NCI-H2227 treated with DMSO at 0.1 percent for 48 hours (cell line): ENCODE results near the gene LRBA.
A peak's percentile ranks its signal among the peaks of the same experiment; 100 is the strongest.

Experiments used
- DNase-seq: peaks from one replicate; lab custom pipeline; 2025; lab: John Stamatoyannopoulos, UW

Gene LRBA

DNA sequence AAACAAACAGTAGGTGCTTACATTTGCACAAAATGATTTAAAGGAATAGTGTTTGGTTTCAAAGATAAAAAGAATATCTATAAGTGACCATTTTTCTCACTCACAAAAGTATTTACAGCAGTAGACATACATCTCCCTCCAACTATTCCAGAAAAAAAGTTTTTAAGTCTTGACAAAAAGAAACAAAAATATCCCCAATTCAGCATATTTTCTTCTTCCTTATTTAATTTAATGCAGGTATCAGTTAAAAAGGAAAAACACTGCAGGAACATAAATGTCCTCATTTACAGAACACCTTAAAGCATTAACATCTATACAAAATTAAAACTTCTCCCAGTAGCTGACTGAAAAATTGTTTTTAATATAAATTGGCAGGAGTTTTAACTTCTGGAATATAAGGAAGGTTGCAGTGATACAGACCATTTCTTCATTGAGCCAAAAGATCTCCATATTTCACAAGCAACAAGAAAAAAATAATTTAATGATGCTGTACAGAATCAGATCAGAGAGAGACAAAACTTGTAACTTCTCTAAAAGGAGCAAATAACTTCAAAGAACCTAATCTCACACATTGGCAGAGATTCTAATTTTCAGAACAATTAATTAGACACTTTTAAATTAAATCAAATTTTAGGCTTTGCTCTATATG lies 428.8 kb downstream of the LRBA start:
- no peak for DNase-seq

DNA sequence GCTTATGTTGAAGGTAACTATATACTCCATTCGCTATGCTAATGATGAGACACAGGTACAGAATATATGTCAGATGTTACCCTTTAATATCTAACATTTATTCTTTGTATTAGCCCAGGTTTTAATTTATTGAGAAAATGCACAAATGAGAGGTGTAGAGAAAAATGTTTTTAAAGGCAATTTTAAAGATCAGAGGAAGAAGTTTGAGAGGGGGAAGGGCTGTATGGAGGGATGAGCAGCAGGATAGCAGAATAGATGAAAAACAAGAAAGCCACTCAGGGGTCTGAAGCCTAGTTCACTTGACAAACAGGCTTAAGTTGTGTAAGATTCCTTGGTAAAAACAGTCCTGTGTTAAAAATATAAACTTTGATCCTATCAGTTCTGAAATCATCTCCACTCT lies 429.5 kb downstream of the LRBA start:
- no peak for DNase-seq

DNA sequence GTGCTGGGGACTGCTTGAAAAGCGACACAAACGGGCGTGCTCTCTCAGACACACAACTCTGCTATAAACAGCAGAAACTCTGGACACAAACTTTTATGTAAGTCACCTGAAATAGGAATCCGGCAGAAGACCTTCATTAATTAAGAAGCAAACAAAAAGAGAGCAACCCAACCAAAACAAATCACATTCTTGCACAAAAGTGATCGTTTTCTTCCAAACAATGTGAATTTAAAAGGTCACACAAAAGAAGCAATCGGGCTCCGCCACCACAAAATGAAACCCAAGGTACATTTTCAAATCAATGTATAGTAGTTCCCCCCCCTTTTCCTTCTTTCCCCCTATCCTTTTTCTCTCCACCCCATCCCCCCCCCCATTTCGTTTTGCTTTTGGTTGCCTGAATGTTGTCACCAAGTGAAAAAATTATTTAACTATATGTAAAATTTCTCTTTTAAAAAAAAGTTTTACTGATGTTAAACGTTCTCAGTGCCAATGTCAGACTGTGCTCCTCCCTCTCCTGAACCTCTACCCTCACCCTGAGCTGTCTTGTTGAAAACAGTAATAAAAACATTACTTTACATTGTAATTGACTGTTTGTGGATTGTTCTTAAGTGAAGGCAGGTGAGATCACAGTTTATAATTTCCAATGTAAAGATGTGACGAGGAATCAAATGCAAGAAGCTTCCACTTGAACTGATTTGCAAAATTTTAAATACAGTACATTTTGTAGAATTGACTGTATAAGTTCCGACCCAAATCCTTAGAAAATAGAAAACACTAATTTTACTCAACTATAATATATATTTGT lies 430.8 kb downstream of the LRBA start:
- DNase-seq = no peak

DNA sequence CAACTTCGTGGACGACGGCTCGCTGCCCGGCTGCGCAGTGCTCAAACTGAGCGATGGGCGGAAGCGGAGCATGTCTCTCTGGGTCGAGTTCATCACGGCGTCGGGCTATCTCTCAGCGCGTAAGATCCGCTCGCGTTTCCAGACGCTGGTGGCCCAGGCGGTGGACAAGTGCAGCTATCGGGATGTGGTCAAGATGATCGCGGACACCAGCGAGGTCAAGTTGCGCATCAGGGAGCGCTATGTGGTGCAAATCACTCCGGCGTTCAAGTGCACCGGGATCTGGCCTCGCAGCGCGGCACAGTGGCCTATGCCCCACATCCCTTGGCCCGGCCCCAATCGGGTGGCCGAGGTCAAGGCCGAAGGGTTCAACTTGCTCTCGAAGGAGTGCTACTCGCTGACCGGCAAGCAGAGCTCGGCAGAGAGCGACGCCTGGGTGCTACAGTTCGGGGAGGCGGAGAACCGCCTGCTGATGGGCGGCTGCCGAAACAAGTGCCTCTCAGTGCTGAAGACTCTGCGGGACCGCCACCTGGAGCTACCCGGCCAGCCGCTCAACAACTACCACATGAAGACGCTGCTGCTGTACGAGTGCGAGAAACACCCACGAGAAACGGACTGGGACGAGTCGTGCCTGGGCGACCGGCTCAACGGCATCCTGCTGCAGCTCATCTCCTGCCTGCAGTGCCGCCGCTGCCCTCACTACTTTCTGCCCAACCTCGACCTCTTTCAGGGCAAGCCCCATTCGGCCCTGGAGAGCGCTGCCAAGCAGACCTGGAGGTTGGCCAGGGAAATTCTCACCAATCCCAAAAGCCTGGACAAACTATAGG lies 431.6 kb downstream of the LRBA start:
- DNase-seq = no peak

DNA sequence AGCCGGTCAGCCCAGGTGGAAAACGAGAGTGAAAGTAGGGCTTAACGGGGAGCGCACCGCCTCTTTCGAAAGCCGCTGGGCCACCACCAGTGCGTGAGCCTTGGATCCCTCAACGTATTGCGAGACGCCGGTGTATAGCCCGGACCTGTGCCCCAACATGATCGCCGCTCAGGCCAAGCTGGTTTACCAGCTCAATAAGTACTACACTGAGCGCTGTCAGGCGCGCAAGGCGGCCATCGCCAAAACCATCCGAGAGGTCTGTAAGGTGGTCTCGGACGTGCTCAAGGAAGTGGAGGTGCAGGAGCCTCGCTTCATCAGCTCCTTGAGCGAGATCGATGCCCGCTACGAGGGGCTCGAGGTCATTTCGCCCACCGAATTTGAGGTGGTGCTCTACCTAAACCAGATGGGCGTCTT lies 432.2 kb downstream of the LRBA start:
- DNase-seq = no peak

DNA sequence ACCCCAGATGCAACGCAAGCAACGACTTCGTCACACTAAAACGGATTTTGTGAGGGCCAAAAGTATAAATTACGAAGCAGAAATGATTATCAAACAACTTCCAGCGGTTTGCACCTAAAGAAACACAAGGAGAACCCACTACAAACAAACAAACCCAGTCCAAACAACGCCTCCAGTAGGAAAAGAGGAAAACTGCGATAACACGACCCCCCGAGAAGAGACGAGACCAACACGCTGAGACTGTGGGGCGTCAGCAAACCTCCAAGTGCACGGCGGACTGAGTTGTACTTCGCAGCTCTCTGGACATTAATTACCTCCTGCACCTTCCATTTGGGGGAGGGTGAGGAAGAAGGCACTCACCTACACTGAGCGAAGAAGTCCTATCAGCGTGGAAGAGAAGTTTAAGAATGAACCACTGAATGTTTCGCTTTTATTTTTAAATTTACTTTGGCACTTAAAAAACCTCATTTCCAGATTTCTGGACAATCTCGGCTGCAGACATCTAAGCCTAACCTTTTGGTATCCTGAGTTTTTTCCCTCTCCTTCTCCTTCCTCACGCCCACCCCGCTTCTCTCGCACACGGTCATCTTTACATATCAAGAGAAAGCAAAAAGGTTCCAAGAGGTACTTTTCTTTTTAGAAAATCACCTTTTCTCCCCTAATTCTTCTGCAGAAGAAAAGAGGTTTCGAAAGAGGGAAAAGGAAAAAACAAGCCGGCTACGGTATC lies 432.8 kb downstream of the LRBA start, which contains the start of gene MAB21L2:
Gene MAB21L2 (plus strand): TSS at position 6 of the 727 bp plus-strand sequence. CDS start 879 bp downstream, outside the sequence.
- no peak for DNase-seq

DNA sequence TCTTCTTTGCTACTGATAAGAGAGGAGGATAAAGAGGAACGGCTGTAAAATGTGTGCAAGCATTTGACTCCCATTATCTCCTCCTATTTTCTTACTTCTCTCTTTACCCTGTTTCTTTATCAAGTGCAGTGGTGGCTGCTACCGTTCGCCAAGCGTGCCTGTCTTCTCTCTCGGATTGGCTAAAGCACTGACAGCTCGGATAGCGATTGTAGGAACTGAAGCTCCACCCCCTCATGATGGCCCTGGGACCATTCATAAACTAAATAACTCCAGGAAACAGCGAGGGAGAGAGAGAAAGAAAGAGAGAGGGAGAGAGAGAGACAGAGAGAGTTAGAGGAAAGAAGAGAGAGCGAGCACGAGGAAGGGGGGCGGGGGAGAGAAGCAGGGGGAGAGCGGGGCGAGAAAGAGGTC lies 433.4 kb downstream of the LRBA start:
- no peak for DNase-seq

DNA sequence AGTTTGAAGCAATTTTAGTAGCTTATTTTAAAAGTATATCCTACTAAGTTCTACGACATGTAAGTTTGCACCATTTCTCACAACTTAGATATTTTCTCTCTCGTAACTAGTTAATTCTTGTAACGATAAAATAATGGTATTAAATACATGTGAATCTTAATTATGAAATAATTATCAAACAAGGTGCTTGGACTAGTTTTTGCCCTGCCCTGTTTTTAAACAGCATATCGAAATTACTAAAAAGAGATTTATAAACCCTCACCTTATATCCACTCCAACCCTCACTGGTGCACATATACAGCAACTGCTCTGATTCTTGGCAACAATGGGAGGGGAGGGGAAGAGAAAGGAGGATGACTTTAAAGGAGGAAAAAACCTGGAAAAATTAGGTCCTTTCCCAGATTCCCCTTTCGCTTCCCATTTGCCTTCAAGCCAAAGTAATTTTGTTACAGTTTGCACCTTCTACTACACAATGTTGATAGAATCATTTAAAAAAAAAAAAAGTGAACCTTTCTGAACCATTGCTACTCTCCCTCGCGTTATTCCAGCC lies 434.0 kb downstream of the LRBA start:
- DNase-seq = no peak

DNA sequence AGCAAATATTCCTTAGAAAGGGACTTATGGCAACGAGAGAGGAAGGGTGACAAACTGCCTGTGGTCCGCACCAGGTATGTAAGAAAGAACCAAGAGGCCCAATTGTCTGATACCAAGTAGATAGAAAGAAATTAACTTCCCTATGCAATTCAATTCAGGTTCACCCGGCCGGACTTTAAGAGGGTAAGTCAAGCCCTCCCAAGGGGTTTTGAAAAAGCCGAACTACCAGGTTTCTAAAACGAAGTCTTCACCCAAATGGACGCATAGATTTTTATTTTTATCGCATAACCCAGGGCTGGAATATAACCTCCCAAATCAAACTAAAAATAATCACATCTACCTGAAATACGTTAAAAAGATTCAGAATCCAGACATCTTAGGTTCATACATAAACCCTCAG lies 434.8 kb downstream of the LRBA start:
- no peak for DNase-seq

DNA sequence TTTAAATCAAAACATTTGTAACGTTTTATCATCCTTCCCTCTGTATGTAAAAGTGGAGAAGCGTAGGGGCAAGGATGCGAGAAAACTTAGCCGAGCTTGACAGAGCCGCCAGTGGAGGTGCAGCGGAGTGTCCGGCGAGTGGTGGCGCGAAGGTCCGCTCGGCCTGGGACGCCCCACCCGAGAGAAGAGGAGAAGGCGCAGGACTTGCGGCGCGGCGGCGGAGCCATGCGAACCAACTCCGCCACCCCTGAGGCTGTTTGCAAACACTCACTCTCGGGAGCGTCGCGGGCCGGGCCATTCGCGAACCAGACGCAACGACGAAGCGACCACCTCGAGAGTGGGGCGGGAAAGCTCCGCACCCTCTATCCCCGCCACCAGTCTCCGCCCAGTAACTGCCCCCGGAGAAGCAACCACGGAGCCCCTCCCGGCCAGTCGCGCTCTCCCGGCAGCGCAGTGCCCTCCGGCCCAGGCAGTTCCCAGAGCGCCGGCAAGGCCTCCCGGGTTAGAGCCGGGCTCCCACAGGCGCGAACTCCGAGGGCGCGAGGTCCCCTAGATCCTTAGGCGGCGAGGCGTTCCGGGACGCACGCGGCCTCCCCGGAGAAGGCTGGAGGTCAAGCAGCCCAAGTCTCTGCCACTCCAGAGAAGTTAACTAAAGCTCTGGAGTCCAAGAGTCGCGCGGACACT lies 435.4 kb downstream of the LRBA start:
- no peak for DNase-seq

DNA sequence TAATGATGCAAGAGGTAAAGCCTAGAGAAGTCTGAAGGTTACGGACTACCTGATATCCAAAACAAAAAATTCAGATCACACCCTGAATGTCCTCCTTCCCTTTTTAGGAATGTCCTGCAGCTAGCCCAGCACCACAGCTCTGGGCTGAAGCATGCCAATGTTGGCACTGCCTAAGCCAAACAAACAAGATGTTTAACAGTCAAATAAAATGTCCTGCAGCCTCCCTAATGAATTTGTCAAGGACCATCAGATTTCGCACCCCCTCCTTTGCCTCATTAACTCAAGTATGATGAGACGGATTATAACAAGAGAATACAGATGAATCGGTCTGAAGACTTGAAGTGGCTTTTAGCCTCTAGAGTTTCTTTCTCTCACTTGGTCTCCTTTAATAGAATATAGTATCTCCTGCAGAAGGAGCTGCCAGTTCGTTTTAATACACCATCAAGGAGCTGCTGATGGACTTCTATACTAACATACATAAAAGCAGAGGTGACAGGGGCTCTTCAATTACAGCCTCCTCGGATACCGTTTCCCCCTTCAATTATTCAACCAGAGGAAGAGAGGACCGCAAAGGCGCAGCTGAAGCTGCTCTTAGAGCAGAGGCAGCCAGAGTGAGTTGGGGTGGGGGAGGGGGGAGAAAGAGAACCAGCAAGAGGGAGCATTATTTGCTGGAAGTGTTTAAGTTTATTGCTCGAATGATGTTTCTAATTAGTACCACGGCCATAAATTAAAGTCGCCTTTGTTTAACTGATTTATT lies 436.2 kb downstream of the LRBA start:
- peak; percentile 12 for DNase-seq

DNA sequence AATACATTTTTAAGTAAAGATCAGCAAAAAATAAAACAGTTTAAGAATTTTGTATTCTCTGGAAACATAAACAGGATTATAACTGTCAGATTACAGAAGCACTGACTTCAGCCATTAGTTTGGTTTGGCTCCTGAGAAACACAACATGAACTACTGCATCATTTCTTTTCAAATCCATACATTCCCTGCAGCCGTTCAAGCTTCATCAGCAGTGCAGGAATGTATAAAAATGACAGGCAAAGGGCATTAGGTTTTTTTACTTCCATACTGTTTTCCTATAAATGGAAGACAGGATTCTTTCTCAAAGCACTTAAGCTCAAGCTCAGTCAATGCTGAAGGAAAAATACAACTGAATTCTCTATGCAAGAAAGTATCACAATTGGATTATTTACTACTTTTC lies 437.3 kb downstream of the LRBA start:
- no peak for DNase-seq

DNA sequence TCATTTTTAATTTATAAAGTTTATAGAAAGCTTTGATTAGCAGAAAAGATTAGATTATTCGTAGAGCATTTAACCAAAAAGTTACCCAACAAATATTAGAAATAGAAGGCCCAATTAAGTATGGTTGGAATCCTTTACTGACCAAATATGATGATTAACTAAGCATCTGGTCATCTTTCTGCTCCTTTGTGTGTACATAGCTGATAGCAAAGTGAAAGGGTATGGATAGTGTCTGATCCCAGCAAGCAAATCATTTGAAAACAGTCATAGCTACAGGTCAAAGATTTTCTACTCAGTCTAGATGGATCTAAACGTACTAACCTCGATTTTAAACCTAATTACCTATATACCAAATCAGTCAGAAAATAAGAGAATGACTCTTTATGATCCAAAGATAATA lies 440.4 kb downstream of the LRBA start:
- no peak for DNase-seq

DNA sequence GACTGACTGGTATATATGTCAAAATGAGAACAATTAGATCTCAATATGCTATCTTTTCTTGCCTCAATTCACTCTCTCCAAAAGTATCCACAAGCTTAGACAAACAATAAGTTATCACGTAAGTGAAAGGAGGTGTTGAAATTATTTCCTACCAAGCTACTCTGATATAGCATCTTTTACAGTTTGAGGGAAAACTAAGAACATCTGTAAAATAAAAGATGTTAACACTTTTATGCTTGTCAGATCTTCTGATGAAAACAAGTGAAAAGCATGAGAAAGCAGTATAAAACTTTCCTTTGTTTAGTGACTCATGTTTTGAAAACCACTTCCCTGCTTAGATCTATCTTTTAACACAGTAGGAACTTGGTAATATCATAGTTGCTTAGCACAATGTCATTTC lies 441.6 kb downstream of the LRBA start:
- no peak for DNase-seq

DNA sequence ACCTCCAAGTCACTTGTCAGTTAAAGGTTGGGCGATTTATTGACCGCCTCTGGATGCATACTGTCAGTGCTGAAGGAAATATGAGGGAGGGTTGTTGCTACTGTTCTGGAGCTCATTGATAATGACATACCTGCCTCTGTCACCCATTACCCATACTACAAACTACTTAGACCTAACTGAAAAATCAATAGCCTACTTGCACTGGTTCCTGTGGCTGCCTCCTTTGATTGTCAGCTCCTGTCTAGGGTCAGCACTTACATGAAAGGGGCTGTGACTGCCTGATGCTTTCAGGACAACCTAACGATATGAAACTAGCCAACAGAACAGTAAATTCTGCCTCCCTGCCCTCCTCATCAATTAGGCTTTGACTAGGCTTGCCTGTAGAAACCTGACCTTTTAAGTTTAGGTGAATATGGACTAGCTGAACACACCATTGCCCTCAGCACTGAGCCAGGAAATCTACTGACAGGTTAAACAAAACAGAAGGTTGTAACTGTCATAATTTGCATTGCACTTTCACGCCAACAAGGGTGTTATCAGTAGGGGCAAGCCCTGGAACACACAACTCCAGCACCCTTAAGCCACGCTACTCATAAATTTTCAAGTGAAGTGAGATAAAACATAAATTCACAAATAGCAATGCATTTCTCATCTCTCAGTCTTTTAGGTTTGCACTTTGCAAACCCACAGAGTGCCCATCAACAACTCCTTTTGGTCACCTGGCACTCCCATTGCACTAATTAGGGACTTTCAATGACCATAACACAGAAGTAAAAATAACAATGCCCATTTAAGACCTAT lies 442.2 kb downstream of the LRBA start:
- DNase-seq = peak; percentile 33

DNA sequence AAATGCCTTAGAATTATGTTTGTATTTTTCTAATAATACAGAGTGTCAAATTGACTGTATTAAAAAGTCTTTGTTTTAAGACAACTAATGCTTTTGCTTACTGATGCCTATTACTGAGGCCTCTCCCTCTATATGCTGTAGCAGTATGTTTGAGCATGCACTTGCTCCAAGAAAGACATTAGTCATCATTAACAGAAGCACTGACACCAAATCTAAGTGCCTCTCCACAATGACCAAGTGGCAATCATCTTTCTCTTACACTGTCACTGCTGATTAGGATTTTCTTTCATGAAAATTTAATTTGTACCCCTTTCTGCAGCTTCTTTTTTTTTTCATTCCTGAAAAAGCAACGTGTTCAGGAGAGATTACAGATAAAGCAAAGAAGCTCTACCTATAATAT lies 444.2 kb downstream of the LRBA start:
- peak; percentile 18 for DNase-seq

DNA sequence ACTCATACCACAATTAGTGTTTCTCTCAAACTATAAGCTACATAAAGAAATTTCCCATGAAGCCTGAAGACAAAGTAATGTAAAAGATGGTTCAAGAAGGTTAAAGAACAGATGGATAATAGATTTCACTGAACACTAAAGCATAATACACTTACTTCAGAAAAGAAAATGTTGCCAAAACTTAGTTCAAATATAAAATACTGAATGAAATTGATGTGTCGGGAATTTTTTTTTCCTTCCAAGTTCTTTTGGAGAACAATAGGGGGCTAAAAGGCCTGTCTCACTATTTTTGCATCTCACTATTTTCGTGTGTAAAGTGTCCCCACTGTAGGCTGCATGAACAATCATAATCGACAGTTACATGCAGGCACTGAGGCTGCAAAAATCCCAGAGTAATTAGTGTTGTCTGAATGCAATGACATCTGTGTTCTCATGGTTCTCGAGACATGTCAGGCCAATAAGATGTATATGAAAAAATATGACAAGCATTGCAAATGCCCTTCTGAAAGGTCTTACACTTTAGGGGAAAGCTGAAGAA lies 445.0 kb downstream of the LRBA start:
- DNase-seq = no peak

DNA sequence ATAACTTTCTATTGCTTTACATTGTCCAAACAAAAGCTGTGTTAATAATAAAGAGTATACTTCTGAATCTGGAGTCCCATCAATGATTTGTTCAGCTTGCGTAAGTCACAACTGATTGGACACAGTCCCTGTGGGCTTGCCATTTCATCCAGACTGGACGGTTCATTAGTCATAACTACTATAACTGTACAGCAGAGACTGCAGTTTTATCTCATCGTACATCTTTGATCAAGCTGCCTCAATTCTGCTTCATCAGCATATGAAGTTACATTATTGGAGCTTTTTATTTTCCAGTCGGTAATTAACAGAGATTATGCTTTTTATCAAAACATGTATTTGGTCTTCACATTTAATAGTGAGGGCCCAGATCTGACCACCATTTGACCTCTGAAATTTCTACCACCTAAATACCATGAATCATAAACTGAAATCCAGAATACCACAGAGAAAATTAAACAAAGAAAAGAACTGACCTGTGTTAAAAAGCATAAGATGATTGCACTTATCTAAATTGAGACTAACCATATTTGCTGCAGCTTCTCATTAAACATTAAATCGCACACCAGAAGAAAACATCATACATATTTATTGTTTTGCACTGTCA lies 445.6 kb downstream of the LRBA start:
- DNase-seq = no peak

DNA sequence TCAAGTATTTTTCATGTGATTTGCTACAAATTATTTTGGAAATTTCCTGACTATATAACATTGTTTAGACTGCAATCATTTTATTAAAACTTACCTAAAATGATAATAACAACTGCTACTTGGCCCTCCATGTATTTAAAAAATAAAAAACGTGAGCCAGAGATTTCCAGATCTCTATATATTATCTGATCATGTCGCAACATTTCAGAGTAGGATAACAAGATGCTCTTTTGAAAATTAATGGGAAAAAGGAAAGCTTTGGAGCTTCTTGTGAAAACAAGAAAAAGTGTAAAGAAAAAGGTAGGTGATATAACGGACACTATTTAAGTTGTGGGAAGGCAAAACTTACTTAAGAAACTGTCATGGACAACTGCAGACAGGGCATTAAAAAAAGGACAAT lies 448.0 kb downstream of the LRBA start:
- no peak for DNase-seq
